IPS-18a (cell line): Measurements from ENCODE around the gene PTPRT.

Source experiments
- H3K27ac ChIP-seq: one replicate; pipeline ENCODE4 v1.5.1; 2013; ENCODE audit warnings: low read length
- H3K27me3 ChIP-seq: one replicate; pipeline ENCODE4 v1.6.1; 2013; ENCODE audit warnings: mild to moderate bottlenecking, low read length; ENCODE audit not compliant: control insufficient read depth, insufficient read depth
- H3K36me3 ChIP-seq: one replicate; pipeline ENCODE4 v1.6.1; 2013; ENCODE audit warnings: low read depth, low read length; ENCODE audit not compliant: control insufficient read depth
- H3K4me1 ChIP-seq: one replicate; pipeline ENCODE4 v1.6.1; 2013; ENCODE audit warnings: low read depth, low read length; ENCODE audit not compliant: control insufficient read depth
- H3K4me3 ChIP-seq: one replicate; pipeline ENCODE4 v1.5.1; 2013; ENCODE audit warnings: low read length
- H3K9ac ChIP-seq: one replicate; pipeline ENCODE4 v1.6.1; 2013; ENCODE audit warnings: mild to moderate bottlenecking, low read length, moderate library complexity
- H3K9me3 ChIP-seq: one replicate; pipeline ENCODE4 v1.6.1; 2013; ENCODE audit warnings: low read depth, low read length; ENCODE audit not compliant: control insufficient read depth

PTPRT gene

DNA sequence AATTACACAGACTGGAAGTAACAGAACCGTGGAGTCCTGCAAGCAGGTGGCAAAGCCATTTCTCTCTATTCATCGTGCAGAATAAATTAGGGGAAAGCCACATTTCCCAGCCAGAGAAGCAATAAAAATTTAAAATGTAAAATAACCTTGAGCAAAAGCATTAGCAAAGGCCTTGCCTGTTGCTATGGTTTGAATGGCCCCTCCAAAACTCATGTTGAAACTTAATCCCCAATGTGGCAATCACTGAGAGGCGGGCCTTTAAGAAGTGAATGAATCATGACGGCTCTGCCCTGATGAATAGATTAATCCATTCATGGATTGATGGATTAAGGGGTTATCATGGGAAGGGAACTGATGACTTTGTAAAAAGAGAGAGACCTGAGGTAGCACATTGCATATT is 679.0 kb downstream of the PTPRT start:
- Histone ChIP-seq H3K9ac (no peak overlapping the region), H3K9me3 (no peaks in the 10 kb centered on the region), H3K27ac (no peak overlapping the region), H3K4me3 (no peak overlapping the region), H3K27me3 (no peaks in the 10 kb centered on the region), H3K36me3 (no peaks in the 10 kb centered on the region), H3K4me1 (no peaks in the 10 kb centered on the region)

DNA sequence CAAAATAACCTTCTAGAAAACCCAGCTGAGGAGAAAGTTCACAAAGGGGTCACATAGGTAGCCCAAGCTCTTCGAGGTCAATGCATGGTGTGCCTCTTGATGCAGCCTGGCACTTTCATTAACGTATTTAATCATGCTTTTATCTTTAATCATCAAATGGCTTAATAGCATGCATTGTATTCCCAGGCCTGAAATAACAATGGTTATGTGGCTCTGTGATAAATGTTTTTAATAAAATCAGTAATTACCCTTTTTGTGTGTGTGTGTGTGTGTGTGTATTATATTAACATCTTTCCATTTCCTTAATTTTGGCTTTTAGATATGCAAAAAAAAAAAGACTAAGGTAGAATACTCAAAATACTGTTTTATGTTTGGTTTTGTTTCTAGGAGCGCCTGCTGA is 681.8 kb downstream of the PTPRT start:
- Histone ChIP-seq H3K36me3 (no peaks in the 10 kb centered on the region), H3K9me3 (no peaks in the 10 kb centered on the region)

DNA sequence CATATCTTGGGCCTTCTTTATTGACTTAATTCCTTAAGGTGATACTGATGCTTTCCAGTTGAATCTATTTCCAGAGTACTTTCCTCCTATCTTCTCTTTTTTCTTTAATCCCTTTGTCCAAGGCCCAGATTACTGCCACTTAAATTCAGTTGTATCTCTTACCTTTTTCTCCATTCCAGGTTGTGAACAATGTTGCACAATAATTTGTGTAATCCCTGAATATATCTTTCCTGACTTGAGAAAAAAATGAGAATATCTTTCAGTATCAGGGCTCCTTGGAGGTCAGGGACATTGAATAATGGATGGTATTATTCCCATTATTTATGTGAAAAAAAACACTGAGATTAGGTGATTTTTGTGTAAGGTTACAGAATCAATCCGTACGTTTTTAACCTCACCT is 683.3 kb downstream of the PTPRT start:
- Histone ChIP-seq H3K27me3 (no peaks in the 10 kb centered on the region), H3K36me3 (no peaks in the 10 kb centered on the region), H3K4me1 (no peaks in the 10 kb centered on the region), H3K9me3 (no peaks in the 10 kb centered on the region), H3K4me3 (no peak overlapping the region), H3K27ac (no peak overlapping the region), H3K9ac (no peak overlapping the region)

More for the DNA sequence above, 681.8 kb downstream of the PTPRT start:
- Histone ChIP-seq H3K4me3 (no peak overlapping the region), H3K27me3 (no peaks in the 10 kb centered on the region), H3K4me1 (no peaks in the 10 kb centered on the region), H3K9ac (no peak overlapping the region), H3K27ac (no peak overlapping the region)

DNA sequence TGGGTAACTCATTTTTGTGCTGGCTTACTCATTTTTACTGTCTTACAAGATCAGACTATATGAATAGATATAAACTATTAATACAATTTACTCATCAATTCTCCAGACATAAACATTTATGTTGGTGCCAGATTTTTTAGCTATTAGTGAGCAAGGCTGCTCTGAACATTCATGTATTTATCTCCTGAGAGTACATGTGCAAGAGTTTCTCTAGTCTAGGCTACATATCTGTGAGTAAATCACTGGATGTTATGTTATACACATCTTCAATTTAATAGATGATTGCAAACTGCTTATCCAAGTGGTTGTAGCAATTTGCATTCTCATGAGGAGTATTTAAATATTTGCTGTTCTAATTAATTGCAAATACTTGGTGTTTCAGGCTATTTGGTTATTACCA is 687.1 kb downstream of the PTPRT start:
- no peaks in the 10 kb centered on the region for H3K36me3 ChIP-seq
- no peaks in the 10 kb centered on the region for H3K9me3 ChIP-seq
- H3K9ac ChIP-seq: no peak overlapping the region
- H3K27ac ChIP-seq: no peak overlapping the region
- H3K4me3 ChIP-seq: no peak overlapping the region
- H3K4me1 ChIP-seq: no peaks in the 10 kb centered on the region
- no peaks in the 10 kb centered on the region for H3K27me3 ChIP-seq

DNA sequence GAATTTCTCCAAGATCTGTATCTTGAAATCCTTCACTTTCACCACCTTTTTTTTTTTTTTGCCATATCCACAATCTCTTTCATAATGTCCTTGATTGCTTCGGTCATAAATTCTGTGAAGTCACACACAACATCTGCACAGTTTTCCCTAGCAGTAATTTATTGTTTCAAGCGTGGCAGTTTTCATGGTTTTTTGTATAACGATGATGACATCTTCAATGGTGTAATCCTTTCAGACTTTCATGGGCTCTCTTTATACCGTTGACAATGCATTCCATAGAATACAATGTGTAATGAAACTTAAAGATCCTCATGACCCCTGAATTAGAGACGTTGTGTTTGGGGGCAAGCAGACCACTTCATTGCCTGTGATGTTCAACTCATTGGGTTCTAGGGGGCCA is 693.1 kb downstream of the PTPRT start:
- no peak overlapping the region for H3K9ac ChIP-seq
- H3K36me3 ChIP-seq: no peaks in the 10 kb centered on the region
- H3K27ac ChIP-seq: no peak overlapping the region
- no peak overlapping the region for H3K4me3 ChIP-seq
- no peaks in the 10 kb centered on the region for H3K9me3 ChIP-seq
- peaks cover 4% of the 10 kb centered on the region for H3K27me3 ChIP-seq
- no peaks in the 10 kb centered on the region for H3K4me1 ChIP-seq

DNA sequence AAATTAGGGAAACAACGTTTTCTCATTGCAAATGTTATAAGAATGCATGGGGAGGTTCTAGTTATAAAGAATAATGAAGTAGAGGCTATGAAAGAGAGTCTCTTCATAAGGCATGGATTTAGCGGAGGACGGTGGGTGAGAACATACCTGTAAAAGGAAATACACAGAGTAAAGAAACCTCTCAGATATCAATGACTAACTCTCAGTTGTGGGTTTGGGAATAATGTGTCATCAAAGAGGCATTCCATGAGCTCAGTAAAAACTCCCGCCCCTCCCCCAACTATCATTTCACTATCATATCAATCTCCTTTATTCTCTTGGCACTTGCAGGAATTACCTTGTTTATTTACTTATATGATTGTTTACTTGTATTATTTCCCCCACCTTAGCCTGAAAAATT is 695.4 kb downstream of the PTPRT start:
- Histone ChIP-seq H3K36me3 (no peaks in the 10 kb centered on the region), H3K27me3 (peaks cover 4% of the 10 kb centered on the region), H3K27ac (no peak overlapping the region), H3K4me3 (no peak overlapping the region), H3K4me1 (no peaks in the 10 kb centered on the region), H3K9ac (no peak overlapping the region), H3K9me3 (no peaks in the 10 kb centered on the region)

DNA sequence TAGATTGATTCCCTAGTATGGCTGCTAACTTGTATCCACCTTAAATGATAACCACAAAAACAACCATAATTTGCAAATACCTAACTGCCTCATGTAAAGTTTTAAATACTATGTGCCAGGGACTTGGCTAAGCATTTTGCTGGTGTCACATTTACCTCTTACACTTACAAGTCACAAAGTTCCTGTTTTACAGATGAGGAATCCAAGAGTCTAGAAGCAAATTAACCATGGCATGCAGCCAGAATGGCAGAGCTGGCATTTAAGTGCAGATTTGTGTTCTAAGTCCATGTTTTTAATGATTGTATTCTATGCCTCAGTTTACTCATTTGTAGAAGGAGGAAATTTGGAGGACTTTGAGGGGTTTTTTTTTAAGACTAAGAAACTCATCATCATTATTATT is 696.7 kb downstream of the PTPRT start:
- Histone ChIP-seq H3K27ac (no peak overlapping the region), H3K9me3 (no peaks in the 10 kb centered on the region), H3K4me1 (no peaks in the 10 kb centered on the region), H3K9ac (no peak overlapping the region), H3K27me3 (peaks cover 4% of the 10 kb centered on the region), H3K4me3 (no peak overlapping the region), H3K36me3 (no peaks in the 10 kb centered on the region)

DNA sequence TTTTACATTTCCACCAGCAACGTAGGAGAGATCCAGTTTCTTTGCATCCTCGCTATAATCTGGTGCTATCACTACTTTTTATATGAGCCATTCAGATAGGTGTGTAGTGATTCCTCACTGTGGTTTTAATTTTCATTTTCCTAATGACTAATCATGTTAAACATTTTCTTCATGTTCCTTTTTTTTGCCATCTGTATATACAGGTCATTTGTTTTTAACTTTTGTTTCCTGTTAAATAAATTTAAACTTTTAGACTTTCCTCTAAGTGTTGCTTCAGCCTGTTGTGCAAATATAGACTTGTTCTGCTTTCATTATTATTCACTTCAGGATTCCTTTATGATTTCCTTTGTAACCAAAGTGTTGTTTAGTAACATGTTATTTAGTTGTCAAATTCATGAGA is 697.4 kb downstream of the PTPRT start:
- H3K4me1 ChIP-seq: no peaks in the 10 kb centered on the region
- H3K36me3 ChIP-seq: no peaks in the 10 kb centered on the region
- H3K4me3 ChIP-seq: no peak overlapping the region
- H3K27ac ChIP-seq: no peak overlapping the region
- H3K9ac ChIP-seq: no peak overlapping the region
- H3K27me3 ChIP-seq: peaks cover 4% of the 10 kb centered on the region
- no peaks in the 10 kb centered on the region for H3K9me3 ChIP-seq

DNA sequence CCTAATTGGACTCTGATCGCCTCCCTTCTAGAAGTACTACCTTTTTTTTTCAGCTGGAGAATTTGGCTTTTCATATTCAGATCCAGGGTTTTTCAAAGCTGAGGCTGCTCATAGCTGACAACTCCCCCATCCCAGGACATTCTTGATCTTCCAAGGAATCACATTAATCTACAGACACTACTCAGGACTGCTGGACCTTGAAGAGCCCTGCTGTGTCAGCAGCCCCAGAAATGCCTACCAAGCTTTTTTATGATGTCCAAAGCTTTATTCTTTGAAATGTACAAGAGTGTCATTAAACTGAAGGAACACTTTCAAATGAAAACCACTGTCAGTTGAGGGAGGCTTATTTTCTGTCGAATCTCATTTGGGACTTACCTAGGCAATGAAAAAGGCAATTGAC is 704.1 kb downstream of the PTPRT start:
- no peak overlapping the region for H3K27ac ChIP-seq
- no peaks in the 10 kb centered on the region for H3K27me3 ChIP-seq
- no peak overlapping the region for H3K9ac ChIP-seq
- peaks cover 6% of the 10 kb centered on the region for H3K4me1 ChIP-seq
- no peaks in the 10 kb centered on the region for H3K9me3 ChIP-seq
- H3K4me3 ChIP-seq: no peak overlapping the region
- H3K36me3 ChIP-seq: no peaks in the 10 kb centered on the region

DNA sequence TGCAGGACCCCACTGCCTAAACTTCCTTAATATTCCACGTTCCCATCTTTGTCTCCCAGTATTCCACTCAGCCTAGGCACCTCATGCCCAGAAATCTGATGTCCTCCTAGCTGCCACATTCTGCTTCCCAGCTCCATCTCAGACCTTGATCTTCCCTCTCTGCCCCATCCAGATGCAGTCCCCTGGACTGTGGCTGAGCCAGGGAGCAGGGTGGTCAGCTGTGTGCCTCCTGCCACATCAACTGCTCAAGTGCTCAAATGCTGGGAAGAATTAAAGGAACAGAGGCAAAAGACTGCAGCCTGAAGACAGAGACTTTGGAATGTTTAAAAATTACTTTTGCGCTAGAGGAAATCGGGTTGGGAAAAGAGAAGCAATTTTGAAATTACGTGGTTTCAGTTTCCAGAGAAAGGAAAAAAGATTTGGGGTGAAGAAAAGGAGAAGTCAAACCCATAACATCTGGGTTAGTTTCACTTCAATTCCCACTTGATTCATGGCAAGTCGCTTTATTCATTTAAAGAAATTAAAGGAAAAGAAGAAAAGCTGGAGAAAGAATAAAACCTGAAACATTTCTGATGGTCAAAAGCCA is 704.8 kb downstream of the PTPRT start:
- H3K9ac ChIP-seq: no peak overlapping the region
- H3K4me1 ChIP-seq: peaks cover 6% of the 10 kb centered on the region
- H3K27me3 ChIP-seq: no peaks in the 10 kb centered on the region
- H3K27ac ChIP-seq: no peak overlapping the region
- no peaks in the 10 kb centered on the region for H3K36me3 ChIP-seq
- H3K9me3 ChIP-seq: no peaks in the 10 kb centered on the region
- no peak overlapping the region for H3K4me3 ChIP-seq

DNA sequence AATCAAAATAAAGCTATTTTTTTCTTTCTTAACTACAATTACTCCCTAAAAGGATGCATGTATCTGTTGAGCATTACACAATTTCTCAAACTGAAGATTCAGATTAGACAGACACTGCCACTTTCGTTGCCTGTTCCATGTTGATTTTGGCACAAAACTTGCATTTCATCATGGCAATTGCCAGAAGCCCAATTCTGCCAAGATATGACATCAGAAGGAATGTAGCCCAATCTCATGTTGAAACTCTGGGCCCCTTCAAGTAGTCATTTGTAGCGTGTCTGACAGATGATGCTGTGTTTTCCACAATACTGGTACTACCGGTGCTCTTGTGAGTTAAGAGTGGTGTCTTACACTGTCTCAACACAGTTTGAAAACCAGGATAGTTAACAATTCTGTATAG is 705.4 kb downstream of the PTPRT start:
- Histone ChIP-seq H3K4me1 (peaks cover 6% of the 10 kb centered on the region), H3K27ac (no peak overlapping the region), H3K9ac (no peak overlapping the region), H3K9me3 (no peaks in the 10 kb centered on the region), H3K27me3 (no peaks in the 10 kb centered on the region), H3K36me3 (no peaks in the 10 kb centered on the region), H3K4me3 (no peak overlapping the region)

DNA sequence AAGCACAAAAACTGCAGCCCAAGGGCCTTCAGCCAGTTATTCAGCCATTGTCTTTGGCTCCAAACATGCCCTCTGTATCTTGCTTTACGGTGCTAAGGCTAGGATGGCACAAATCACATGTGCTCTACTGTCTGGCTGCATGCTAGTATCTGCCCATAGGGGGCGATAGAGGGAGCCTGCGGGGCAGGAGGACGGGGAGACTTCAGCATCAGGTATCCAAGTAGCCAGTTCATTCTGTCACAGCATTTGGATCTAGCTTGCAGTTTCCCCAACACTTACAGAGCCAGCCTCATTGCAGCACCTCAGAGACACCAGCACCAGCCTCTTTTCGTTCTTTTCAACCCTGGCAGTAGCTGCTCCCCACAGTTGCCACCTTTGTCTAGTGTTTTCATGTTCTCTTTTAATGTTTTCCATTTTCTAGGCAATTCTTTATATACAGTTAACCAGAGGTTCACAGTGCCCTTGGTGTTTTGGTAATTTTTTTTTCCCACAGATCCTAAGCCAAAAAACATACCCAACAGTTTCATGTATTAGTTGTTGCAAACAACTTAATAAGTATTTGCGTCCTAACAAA is 705.9 kb downstream of the PTPRT start:
- H3K9me3 ChIP-seq: no peaks in the 10 kb centered on the region
- no peaks in the 10 kb centered on the region for H3K27me3 ChIP-seq
- no peak overlapping the region for H3K27ac ChIP-seq

More for the DNA sequence above, 705.9 kb downstream of the PTPRT start:
- H3K36me3 ChIP-seq: no peaks in the 10 kb centered on the region
- peaks cover 6% of the 10 kb centered on the region for H3K4me1 ChIP-seq
- H3K4me3 ChIP-seq: no peak overlapping the region
- H3K9ac ChIP-seq: no peak overlapping the region
